Activated T-helper 17 cell treated with anti-CD3 and anti-CD28 coated beads, Interleukin-2, amount 50 U/mL, for 72 hours (primary cell): Measurements from ENCODE around the gene ALDOC. TPM values are rescaled to one million over a fixed set of nuclear protein-coding genes. Genes with fewer than 3 reads are reported as not detected.

ENCODE experiments used
- ATAC-seq: fragments of 150-1000 bp; cut with Tn5 transposase; replicated peaks from 2 replicates; pipeline ENCODE4 v1.10.0; 2021; ENCODE audit warnings: mild to moderate bottlenecking, moderate library complexity
- H3K27ac Mint-ChIP-seq: one replicate; pipeline ENCODE4 v1.8.0; 2022; ENCODE audit warnings: mixed read lengths
- H3K27me3 Mint-ChIP-seq: one replicate; pipeline ENCODE4 v1.8.0; 2022; ENCODE audit warnings: mixed read lengths
- H3K36me3 Mint-ChIP-seq: one replicate; pipeline ENCODE4 v1.8.0; 2022; ENCODE audit warnings: low read depth, mild to moderate bottlenecking, mixed read lengths
- H3K4me1 Mint-ChIP-seq: one replicate; pipeline ENCODE4 v1.8.0; 2022; ENCODE audit warnings: mixed read lengths
- H3K4me3 Mint-ChIP-seq: one replicate; pipeline ENCODE4 v1.8.0; 2022; ENCODE audit warnings: mild to moderate bottlenecking, mixed read lengths
- H3K9me3 Mint-ChIP-seq: one replicate; pipeline ENCODE4 v1.8.0; 2022; ENCODE audit warnings: mixed read lengths
- total RNA-seq, 2 donors: library from RNA; stranded (reverse); gene quantifications; one replicate each; pipeline ENCODE4 v1.2.3, GENCODE V29; 2022

ALDOC gene
- total RNA-seq, 2 donors from 2014 or later: 55.0 to 335 TPM

DNA sequence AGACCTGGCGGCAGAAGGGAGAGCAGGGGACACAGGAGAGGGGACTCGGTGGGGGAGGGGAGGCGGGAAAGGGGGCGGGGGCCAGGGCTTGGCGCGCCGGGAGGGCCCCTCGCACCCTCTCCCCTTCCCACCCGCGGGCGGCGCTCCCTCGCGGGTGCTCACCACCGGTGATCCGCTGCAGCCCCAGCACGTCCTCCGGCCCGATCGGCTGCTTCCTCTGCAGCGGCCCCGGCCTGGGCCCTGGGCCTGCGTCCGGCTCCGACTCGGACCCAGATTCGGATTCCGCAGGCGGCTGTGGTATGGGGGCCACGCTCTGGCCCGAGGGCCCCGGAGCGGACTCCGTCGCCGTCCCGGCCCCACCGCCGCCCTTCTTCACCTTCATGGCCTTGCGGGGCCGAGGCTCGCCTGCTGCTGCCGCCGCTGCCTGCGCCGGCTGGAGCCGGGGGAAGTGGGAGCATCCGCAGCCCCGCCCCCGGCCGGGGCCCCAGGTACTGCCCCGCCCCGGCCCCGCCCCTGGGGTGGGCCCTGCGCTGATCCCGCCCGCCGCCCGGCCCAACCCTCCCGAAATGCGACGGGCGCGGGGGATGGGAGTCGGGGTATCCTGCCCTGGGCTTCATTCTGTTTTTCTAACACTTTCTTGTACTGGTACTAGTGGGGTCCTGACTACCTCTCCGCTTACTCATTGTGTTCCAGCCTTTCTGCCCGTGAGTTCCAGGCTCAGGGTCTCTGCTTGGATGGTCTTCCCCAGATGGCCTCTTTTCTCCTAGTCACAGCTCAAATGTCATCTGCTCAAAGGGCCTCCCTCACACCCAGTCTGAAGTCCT lies 24.3 kb downstream of the ALDOC start, which contains the start of gene UNC119:
UNC119 (minus strand) TSS at position 449 of the 824 bp plus-strand sequence; CDS start at position 382, 67 bp downstream.
- Mint-ChIP-seq H3K4me3 (peak within 1 kb of the TSS; percentile 96), H3K36me3 (peaks cover 64% of the 10 kb centered on the region), H3K9me3 (no peaks in the 10 kb centered on the region), H3K27me3 (no peaks in the 10 kb centered on the region), H3K27ac (peak within 1 kb of the TSS; percentile 90), H3K4me1 (peaks cover 31% of the 10 kb centered on the region)
- peak; percentile 86 for ATAC-seq

DNA sequence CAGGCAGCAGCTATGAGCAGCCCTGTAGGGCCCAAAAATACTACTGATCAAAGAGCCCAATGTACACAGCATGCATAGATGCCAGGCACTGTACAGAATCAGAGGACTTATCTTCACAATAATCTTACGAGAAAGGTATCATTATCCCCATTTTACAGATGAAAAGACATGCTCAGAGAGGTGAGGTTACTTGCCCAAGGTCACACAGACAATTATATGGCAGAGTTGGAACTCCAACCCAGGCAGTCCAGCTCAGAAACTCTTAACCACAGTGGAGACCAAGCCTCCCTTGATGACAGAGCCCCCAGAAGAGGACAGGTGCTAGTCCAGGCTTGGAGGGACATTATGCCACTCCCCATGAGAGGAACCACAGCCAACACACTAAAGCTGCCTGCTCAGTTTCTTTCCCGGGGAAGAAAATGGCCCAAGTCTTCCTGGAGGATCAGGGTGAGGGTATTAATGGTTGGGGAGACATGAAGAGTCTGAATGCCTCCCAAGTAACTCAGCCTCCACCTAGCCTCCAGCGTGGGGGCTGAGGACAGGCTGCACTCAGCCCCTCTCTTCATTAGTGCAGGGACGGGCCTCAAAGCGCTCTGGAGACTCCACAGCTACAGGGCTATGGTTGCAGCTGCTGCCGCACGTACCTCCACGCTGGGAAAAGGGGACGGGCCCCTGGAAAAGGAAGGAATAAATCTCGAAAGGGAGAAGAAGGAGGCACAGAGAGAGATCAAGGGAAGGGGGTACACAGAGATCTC lies 25.1 kb downstream of the ALDOC start:
- Mint-ChIP-seq H3K4me3 (peak overlapping the region; percentile 96), H3K27ac (peak overlapping the region; percentile 90), H3K27me3 (no peaks in the 10 kb centered on the region), H3K4me1 (peaks cover 31% of the 10 kb centered on the region), H3K36me3 (peaks cover 56% of the 10 kb centered on the region), H3K9me3 (no peaks in the 10 kb centered on the region)
- no peak for ATAC-seq

- no peak for ATAC-seq
- Mint-ChIP-seq H3K9me3 (no peaks in the 10 kb centered on the region), H3K36me3 (peaks cover 49% of the 10 kb centered on the region), H3K4me1 (peaks cover 31% of the 10 kb centered on the region), H3K27me3 (no peaks in the 10 kb centered on the region), H3K4me3 (peak overlapping the region; percentile 96), H3K27ac (peak overlapping the region; percentile 90)
Observed at GRCh38 chr17:28550858-28551257, 25.8 kb downstream of the ALDOC start.

- ATAC-seq: peak; percentile 79
- peaks cover 31% of the 10 kb centered on the region for H3K4me1 Mint-ChIP-seq
- peak overlapping the region; percentile 90 for H3K27ac Mint-ChIP-seq
- no peaks in the 10 kb centered on the region for H3K27me3 Mint-ChIP-seq
- H3K9me3 Mint-ChIP-seq: no peaks in the 10 kb centered on the region
- peaks cover 35% of the 10 kb centered on the region for H3K36me3 Mint-ChIP-seq
- H3K4me3 Mint-ChIP-seq: peak overlapping the region; percentile 96
Observed at GRCh38 chr17:28549236-28550132, 27.2 kb downstream of the ALDOC start.

GRCh38 chr17:28548417-28549130 lies 28.1 kb downstream of the ALDOC start:
- H3K4me3 Mint-ChIP-seq: peak overlapping the region; percentile 96
- peaks cover 26% of the 10 kb centered on the region for H3K36me3 Mint-ChIP-seq
- H3K9me3 Mint-ChIP-seq: no peaks in the 10 kb centered on the region
- H3K27me3 Mint-ChIP-seq: no peaks in the 10 kb centered on the region
- peaks cover 31% of the 10 kb centered on the region for H3K4me1 Mint-ChIP-seq
- ATAC-seq: no peak
- H3K27ac Mint-ChIP-seq: peak overlapping the region; percentile 90

DNA sequence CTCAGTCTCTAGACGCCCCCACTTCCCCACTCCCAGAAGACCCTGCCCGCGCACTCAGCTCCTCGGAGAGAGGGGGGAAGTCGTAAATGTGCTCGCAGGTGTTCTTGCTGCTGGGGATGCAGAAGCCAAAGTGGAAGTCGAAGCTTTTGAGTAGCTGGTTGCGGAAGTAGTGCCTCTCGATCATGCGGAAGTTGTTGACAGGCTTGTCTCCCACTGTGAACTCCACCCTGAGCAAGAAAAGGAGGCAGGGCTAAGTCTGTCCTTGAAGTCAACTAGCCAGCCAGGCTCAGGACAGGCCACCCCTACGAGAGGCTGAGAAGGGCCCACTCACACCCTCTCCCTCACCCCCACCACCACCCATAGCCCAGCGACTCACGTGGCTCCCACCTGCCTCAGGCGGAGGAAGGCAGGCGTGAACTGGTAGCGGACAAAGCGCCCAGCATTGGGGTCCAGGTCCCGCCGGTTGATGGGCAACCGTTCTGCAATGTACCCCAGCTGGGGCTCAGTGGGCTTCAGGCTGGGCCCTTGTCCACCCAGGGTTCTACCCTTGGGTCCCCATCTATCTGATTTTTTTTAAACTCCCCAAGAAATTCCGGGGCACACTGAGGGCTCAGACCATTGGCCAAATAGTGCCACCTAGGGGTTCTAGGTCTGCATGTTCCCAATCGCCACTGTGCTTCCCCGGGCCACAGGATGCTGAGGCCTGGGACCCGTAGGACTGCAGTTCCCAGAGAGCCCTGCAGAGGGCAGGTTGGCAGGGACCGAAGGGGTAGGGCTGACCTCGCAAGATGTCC lies 28.9 kb downstream of the ALDOC start:
- Mint-ChIP-seq H3K4me3 (peak overlapping the region; percentile 96), H3K4me1 (peaks cover 31% of the 10 kb centered on the region), H3K27ac (peak overlapping the region; percentile 90), H3K27me3 (no peaks in the 10 kb centered on the region), H3K36me3 (peaks cover 19% of the 10 kb centered on the region), H3K9me3 (no peaks in the 10 kb centered on the region)
- peak; percentile 43 for ATAC-seq

GRCh38 chr17:28547096-28547622 lies 29.5 kb downstream of the ALDOC start:
- Mint-ChIP-seq H3K27me3 (no peaks in the 10 kb centered on the region), H3K36me3 (peaks cover 16% of the 10 kb centered on the region)
- ATAC-seq: no peak

DNA sequence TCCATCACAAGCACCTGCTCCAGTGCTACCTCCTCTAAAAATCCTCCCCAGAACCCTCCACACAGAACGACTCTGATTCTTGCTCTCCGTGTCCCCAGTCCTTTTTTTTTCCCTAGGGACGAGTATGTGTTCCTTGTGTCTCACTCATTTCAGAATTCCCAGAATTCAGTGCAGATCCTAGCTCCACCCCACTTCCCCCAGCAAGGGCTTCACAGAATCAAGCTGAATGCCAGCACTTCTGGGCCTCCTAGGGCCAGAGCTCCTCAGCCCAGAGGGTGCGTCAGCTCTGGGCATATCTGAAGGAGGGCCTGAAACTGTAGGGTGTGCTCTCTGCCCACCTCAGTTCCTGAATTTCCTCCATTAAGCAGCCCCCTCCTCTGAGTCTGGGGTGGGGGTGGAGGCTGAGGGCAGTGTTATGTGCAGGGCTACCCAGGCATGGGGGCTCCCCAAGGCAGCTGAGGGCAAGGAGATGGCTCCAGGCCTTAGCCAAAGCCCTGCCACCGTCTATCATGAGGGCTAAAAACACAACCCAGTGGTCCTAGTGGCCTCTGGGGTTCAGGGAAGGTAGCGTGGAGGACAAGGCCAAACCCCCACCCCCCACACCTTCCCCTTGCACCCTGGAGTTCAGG lies 30.8 kb downstream of the ALDOC start:
- no peak for ATAC-seq
- peaks cover 6% of the 10 kb centered on the region for H3K36me3 Mint-ChIP-seq
- H3K9me3 Mint-ChIP-seq: no peaks in the 10 kb centered on the region
- H3K27ac Mint-ChIP-seq: peak overlapping the region; percentile 44
- peaks cover 25% of the 10 kb centered on the region for H3K4me1 Mint-ChIP-seq
- no peaks in the 10 kb centered on the region for H3K27me3 Mint-ChIP-seq
- H3K4me3 Mint-ChIP-seq: no peak overlapping the region

More at GRCh38 chr17:28547096-28547622, 29.5 kb downstream of the ALDOC start:
- H3K4me1 Mint-ChIP-seq: peaks cover 31% of the 10 kb centered on the region
- H3K27ac Mint-ChIP-seq: peak overlapping the region; percentile 90
- no peak overlapping the region for H3K4me3 Mint-ChIP-seq
- H3K9me3 Mint-ChIP-seq: no peaks in the 10 kb centered on the region

DNA sequence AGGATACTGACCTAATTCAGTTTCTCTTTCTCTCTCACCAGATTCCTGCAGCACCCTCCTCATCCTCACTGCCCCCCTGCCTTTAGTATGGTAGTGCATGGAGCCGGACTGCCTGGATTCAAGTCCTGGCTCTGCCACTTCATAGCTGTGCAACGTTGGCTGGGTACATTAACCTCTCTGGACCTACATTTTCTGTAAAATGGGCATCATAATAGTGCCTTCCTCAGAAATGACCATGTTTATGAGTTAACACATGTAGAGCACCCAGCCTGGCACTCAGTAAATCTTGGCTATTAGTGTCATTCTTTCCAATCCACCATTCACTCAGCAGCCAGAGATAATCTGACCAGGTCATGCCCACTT lies 31.6 kb downstream of the ALDOC start:
- Mint-ChIP-seq H3K27me3 (no peaks in the 10 kb centered on the region), H3K36me3 (peaks cover 6% of the 10 kb centered on the region), H3K4me1 (peaks cover 18% of the 10 kb centered on the region), H3K4me3 (no peak overlapping the region), H3K27ac (peak overlapping the region; percentile 44), H3K9me3 (no peaks in the 10 kb centered on the region)
- ATAC-seq: no peak

- H3K4me3 Mint-ChIP-seq: no peak overlapping the region
- ATAC-seq: no peak
- H3K27me3 Mint-ChIP-seq: no peaks in the 10 kb centered on the region
- H3K36me3 Mint-ChIP-seq: peaks cover 6% of the 10 kb centered on the region
- peaks cover 14% of the 10 kb centered on the region for H3K4me1 Mint-ChIP-seq
- H3K27ac Mint-ChIP-seq: peak overlapping the region; percentile 5
- no peaks in the 10 kb centered on the region for H3K9me3 Mint-ChIP-seq
Observed at GRCh38 chr17:28544402-28545140, 32.1 kb downstream of the ALDOC start.

- H3K27ac Mint-ChIP-seq: no peak overlapping the region
- H3K9me3 Mint-ChIP-seq: no peaks in the 10 kb centered on the region
- H3K36me3 Mint-ChIP-seq: no peaks in the 10 kb centered on the region
- H3K4me3 Mint-ChIP-seq: no peak overlapping the region
- H3K27me3 Mint-ChIP-seq: no peaks in the 10 kb centered on the region
- no peak for ATAC-seq
- H3K4me1 Mint-ChIP-seq: no peaks in the 10 kb centered on the region
Observed at GRCh38 chr17:28541439-28541838, 35.3 kb downstream of the ALDOC start.

GRCh38 chr17:28540231-28540630 lies 36.5 kb downstream of the ALDOC start:
- no peaks in the 10 kb centered on the region for H3K36me3 Mint-ChIP-seq
- H3K27me3 Mint-ChIP-seq: no peaks in the 10 kb centered on the region
- peak; percentile 9 for ATAC-seq
- H3K4me3 Mint-ChIP-seq: no peak overlapping the region
- H3K9me3 Mint-ChIP-seq: no peaks in the 10 kb centered on the region
- H3K4me1 Mint-ChIP-seq: no peaks in the 10 kb centered on the region
- H3K27ac Mint-ChIP-seq: no peak overlapping the region
